ENCODE data around the gene MT1X. TPM values are rescaled to one million over a fixed set of nuclear protein-coding genes. Genes with fewer than 3 reads are reported as not detected.
"Not testable (repeated sequence)": the region's sequence is repeated elsewhere in the genome, so short reads cannot be mapped to it uniquely, and the experiment has no call there.

Gene MT1X
- total RNA-seq, 1 donor from 2014 or later, result 55.9 TPM

GRCh38 chr16:56710181-56710737 is 28.0 kb downstream of the MT1X start:
- no peak for DNase-seq

DNA sequence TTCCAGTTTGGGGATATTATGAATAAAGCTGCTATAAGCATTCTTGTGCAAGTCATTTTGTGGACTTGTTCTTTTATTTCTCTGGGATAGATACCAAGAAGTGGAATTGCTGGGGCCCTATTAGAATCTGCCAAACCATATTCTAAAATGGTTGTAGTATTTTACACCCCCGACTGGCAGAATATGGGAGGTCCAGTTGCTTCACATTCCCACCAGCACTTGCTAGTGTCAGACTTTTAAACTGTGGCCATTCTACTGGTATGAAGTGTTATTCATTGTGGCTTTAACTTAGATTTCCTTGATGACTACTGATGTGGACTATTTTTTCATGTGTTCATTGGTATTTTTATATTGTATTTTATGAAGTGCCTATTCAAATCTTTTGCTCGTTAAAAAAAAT is 29.6 kb downstream of the MT1X start:
- no peak for DNase-seq

- no peak for DNase-seq
These were observed 31.5 kb downstream of the MT1X start for GRCh38 chr16:56713794-56714193.

DNA sequence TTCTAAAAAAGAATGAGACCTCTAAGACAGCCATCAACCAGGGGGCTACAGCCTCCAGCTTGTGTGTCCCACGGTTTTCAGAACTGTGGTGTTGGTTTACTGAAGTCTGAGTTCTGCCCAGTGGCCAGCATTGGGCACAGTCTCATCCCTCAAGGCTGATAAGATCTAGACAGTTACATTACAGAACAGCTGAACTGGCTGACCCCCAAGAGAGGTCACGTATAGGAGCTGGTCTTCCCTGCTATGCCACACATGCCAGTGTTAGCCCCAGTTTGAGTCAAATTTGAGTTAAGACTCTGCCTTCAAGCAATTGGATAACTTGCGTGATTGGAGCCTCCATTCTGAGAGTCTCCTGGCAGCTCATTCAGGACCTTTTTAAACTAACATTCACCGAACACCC is 32.9 kb downstream of the MT1X start:
- DNase-seq, result no peak

- DNase-seq, result peak; percentile 60
These were observed 34.5 kb downstream of the MT1X start for GRCh38 chr16:56716761-56717160.

DNA sequence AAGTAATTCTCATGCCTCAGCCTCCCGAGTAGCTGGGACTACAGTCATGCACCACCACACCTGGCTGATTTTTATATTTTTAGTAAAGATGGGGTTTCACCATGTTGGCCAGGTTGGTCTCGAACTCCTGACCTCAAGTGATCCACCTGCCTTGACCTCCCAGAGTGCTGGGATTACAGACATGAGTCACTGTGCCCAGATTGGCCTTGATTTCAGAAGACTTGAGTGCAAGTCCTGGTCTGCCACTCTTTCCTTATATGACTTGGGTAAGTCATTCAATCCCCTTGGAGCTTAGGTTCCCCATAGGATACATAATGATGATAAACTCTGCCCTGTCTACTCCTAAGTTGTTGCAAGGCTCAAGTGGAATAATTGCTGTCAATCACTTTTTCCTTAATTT is 35.3 kb downstream of the MT1X start:
- DNase-seq, result not testable (repeated sequence)

- DNase-seq, result no peak
These were observed 40.1 kb downstream of the MT1X start for GRCh38 chr16:56722200-56722842.

DNA sequence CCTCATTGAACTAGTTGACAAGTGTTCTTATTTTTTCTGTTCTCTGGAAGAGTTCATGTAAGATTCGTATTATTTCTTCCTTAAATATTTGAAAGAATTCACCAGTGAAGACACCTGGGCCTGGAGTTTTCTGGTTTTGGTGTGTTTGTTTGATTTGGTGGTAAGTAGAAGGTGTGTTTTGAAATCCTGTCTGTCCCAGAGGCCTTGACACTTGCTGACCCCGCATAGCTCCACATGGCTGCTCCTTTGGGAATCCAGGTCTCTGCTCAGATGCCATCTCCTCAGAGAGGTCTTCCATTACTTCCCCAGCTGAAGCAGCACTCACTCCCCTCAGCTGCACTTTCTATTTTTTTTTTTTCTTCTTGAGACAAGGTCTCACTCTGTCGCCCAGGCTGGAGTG is 41.9 kb downstream of the MT1X start:
- DNase-seq, result no peak

GRCh38 chr16:56726283-56726682 is 44.0 kb downstream of the MT1X start:
- DNase-seq, result no peak

DNA sequence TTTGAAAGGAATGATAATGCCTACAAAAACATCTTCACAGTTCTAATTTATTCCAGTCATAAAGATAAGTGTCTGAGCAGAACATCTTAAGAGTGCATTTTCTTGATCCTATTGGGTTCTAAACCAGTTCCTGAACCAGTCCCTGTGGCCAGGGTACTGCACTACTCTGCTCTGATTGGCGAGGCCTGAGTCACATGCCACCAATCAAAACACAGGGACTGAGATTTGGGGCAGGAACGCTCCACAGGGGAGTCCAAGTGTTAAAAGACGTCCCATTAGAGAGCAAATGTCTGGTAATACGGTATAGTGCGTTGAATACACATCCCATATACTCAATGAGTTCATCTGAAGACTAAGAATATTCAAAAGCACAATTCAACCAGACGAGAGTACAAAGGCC is 44.7 kb downstream of the MT1X start:
- DNase-seq, result no peak

DNA sequence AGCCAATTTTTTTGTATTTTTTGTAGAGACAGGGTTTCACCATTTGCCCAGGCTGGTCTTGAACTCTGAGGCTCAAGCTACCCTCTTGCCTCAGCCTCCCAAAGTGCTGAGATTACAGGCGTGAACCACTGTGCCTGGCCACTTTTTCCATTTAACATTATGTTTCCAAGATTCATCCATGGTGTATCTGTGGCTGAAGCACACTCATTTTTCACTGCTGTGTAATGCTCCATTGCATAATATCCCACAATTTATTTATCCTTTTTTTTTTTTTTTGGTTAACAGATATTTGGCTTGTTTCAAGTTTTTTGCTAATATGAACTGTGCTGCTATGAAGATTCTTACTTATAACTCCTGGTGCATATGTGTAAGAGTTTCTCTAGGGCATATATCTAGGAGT is 45.8 kb downstream of the MT1X start:
- DNase-seq, result no peak

DNA sequence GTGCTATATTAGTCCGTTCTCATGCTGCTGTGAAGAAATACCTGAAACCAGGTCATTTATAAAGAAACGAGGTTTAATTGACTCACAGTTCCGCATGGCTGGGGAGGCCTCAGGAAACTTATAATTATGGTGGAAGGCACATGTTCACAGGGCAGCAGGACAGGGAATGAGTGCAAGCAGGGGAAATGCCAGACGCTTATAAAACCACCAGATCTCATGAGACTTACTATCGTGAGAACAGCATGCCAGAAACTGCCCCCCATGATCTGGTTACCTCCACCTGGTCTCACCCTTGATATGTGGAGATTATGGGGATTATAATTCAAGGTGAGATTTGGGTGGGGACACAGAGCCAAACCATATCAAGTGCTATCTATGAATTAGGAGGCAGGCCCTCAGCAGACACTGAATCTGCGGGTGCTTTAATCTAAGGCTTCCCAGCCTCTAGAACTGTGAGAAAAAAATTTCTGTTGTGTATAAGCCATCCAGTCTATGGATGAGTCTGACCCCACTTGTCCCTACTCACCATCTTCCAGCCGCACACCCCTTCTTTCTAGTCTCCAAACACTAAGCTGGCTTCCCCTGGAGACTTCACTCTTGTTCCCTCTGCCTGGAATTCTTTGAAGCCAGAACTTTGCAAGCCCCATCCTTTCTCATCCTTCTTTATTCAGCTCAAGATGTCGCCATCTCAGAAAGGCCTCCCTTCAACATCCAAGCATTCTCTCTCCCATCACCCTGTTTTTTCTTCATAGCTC is 46.9 kb downstream of the MT1X start:
- no peak for DNase-seq

DNA sequence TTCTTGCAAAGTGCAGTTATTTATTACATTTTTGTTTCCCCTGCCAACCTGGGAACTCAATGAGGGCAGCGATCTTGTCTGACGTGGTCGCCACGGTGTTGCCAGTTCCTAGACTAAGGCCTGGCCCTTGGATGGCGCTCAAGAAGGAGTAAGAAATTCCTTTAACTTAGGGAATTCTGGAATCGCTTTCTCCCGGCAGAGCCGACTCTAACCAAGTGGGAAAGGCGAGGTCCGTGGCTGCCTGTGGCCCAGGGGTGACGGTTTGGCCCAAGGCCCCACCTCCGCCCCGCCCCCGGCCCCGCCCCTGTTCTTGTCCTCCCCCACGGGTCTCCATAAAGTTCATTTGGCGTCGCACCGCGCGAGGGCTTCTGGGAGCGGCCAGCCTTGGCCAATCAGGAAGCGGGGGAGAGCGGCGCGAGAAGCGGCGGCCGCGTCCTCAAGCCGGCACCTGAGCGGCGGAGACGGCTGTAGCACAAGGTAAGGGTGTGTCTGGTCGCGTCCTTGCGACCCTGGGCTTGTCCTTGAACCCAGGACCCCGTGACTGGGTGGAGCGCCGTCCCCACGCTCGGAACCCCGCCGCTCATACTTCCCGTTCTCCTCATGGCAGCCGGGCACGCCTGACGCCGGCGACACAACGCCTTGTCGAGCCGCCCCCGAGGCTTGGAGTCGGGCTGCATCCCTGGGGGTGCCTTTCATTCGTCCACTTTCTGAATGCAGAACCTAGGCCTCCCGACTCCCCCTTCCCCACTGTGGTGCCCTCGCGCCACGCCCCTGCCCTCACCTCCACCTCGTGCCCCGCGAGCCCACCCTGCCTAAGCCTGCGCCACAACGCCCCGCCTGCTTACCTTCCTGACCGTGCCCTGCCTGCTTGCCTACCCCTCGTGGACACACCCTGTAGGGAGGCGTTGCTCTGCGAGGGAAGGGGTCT is 47.7 kb downstream of the MT1X start, which contains the start of gene NUP93:
Gene NUP93, plus strand, starts transcription at position 395 of the 928 bp plus-strand sequence. CDS start 18,119 bp downstream, outside the sequence.
- peak; percentile 97 for DNase-seq

GRCh38 chr16:56732366-56732765 is 50.1 kb downstream of the MT1X start:
- DNase-seq, result no peak

GRCh38 chr16:56732832-56733231 is 50.6 kb downstream of the MT1X start:
- no peak for DNase-seq

Other genes starting within 250 kb of the MT1X start
- 81.8 TPM for gene NUDT21, start 231.1 kb upstream of the MT1X start, total RNA-seq
- 61.0 TPM for gene OGFOD1, start 230.9 kb upstream of the MT1X start, total RNA-seq
- 55.0 TPM for gene BBS2, start 162.4 kb upstream of the MT1X start, total RNA-seq
- not detected for gene MT4, start 117.4 kb upstream of the MT1X start, total RNA-seq
- not detected for gene MT3, start 92.9 kb upstream of the MT1X start, total RNA-seq
- 3.0 TPM for gene MT2A, start 73.9 kb upstream of the MT1X start, total RNA-seq
- 16.3 TPM for gene MT1E, start 56.7 kb upstream of the MT1X start, total RNA-seq
- gene MT1M, start 49.8 kb upstream of the MT1X start, total RNA-seq, result 1.7 TPM
- gene MT1A, start 43.8 kb upstream of the MT1X start, total RNA-seq, result not detected
- gene MT1B, start 30.6 kb upstream of the MT1X start, total RNA-seq, result not detected
- 8.2 TPM for gene MT1F, start 24.5 kb upstream of the MT1X start, total RNA-seq
- not detected for gene MT1G, start 14.4 kb upstream of the MT1X start, total RNA-seq
- not detected for gene MT1H, start 12.7 kb upstream of the MT1X start, total RNA-seq
- 52.8 TPM for gene NUP93, start 47.7 kb downstream of the MT1X start, total RNA-seq
- gene SLC12A3, start 182.7 kb downstream of the MT1X start, total RNA-seq, result not detected
- gene HERPUD1, start 249.7 kb downstream of the MT1X start, total RNA-seq, result 117 TPM

All from tongue (tissue), 2 donors.